ENCODE results near the gene DLX5.

DLX5 gene

DNA sequence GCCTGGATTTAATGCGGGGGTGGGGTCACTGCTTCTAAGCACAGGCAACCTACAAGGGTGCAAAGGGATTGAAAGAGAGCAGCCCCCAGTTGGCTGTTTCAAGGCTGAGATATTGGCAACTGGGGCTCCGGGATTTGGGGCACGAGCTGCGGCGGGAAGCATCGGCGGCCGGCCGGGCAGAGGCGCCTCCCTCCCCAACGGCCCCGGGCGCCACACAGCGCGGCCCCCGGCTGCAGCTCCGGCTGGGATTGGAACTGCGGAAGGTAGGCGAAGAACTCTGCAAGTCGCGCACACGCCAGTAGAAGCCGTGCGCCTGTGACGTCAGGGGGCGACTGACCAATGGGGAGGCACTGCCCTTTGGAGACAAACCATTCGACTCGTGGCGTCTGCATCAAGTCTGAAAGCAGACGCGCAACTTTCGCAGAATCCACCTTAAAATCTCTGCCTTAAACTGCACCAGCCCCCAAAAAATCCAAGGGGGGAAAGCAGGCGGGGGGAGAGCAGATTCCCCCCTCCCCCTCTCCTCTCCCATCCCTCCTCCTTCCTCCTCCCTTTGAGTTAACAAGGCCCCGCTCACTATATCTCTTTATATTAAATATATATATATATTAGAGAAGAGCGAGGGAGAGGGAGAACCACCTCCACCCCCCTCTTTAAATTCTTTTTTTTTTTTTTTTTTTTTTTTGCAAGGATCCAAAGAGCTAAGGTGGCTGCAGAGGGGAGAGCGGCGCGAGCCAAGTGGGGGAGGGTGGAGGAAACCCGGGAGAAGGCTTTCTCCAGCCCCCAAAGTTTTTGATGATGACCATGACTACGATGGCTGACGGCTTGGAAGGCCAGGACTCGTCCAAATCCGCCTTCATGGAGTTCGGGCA, 19.2 kb downstream of the DLX5 start, which contains the start of gene DLX6:
Gene DLX6 (plus strand): TSS at position 371 of the 872 bp plus-strand sequence. CDS start 425 bp downstream, at position 796.
- peak; percentile 47 for DNase-seq

DNA sequence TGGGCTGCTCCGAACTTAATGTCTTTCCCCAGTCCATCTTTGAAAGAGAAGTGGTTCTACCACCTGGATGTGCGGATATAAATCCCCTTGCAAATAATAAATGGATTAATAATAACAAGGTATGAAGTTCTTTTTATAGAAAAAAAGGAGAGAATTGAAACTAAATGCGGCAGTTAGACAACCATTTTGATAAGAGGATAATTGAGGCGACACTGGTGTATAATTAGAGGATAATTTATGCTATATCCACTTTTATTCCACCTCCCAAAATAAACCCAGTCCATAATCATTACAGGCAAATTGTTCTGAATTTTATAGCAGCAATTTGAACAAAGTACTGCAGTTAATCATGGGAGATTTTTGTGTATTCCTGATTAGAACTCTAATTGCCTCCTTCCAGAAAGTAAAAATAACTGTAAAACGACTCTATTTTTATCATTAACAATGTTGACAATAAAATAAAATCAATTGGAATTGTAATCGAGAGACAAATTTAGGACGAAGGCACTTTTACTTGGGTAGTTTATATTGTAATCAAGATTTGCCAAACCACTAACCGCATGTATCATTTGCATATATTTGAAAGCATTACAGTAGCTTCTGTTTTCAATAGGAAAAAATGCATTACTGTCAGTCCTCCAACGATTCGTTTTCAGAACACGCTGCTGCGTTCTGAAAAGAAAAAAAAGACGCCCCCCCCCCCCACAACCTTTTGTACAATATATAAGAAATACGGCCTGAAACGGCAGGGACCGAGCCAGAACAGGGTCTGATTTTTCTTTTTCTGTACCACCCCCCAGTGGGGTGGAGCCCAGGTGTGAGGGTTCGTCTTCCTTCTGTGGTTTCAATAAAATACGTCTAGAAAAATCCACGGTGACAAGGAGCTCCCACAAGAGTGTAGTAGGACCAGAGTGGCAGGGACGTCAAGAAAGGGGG, 20.1 kb downstream of the DLX5 start:
- DNase-seq, result no peak

DNA sequence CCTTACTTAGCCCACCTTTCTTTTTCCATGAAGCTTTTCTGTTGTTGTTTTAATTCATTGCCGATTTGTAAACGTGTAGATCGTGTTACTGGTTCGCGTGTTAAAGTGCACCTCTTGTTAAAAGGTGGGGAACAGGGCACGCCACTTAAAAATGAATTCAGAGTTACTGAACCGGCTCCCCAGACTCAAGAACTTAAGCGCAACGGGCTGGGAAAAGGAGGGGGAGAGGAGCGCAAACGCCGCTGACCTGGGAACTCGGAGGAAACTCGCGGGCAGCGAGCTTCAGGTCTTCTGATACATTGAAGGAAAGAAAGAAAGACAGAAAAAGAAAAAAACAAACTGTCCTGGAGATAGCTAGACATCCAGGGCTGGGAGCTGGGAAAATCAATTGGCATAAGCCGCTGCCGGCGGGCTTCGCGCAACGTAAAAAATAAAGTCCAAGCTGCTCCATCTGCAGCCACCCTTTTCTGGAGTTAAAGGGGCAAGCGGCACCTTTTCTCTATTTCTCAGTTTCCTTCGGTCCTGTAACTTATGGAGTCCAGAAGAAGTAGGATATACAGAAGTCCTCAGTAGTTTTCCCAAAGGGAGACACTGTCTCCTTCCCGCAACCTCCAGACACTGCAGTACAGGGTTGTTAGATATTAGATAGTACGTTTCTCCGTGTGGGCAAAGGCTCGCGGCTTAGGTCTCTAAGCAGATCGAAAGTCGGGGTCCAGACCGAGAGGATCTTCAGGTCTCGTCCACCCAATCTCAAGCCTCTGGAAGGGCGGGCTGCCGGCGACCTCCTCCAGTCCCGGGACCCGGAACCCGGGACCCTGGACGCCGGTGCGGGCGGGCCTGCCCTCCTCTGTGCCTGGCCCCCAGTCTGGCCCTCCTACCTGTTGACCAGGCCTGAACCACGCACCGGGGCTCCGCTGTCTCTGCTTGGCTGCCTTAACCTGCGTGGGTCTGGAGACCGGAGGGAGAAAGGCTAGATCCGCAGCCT, 21.1 kb downstream of the DLX5 start:
- DNase-seq, result no peak

DNA sequence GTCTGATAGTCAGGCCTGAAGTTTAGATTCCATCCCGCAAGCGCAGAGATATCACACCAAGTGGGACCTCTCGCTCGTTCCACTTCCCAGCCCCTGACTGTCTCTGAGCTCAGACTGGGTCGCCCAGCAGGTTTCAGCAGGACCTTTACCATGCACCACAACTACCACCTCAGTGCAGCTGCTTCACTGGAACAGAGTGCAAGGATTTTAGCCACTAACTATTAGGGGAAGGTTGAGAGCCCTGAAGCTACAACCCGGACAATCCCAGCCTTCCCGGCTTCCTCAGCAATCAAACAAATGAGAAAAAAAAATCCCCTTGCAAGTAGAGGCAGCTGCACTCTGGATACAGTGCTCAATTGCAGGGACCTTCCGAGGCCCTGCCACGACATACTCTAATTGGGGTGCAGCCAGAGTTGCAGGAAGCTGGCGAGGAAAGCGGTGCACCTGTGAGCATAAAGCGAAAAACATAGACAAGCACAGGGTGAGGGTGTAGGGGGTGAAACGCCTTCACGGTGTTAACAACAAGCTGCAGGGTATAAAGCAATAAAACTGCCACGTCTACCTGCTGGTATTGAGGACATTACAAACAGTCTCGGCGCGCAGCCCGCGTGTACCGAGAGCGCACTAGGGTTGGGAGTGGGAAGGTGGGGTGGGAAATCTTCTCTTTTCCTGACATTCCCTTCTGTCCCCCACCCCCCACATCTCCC, 21.9 kb downstream of the DLX5 start:
- DNase-seq, result no peak

DNA sequence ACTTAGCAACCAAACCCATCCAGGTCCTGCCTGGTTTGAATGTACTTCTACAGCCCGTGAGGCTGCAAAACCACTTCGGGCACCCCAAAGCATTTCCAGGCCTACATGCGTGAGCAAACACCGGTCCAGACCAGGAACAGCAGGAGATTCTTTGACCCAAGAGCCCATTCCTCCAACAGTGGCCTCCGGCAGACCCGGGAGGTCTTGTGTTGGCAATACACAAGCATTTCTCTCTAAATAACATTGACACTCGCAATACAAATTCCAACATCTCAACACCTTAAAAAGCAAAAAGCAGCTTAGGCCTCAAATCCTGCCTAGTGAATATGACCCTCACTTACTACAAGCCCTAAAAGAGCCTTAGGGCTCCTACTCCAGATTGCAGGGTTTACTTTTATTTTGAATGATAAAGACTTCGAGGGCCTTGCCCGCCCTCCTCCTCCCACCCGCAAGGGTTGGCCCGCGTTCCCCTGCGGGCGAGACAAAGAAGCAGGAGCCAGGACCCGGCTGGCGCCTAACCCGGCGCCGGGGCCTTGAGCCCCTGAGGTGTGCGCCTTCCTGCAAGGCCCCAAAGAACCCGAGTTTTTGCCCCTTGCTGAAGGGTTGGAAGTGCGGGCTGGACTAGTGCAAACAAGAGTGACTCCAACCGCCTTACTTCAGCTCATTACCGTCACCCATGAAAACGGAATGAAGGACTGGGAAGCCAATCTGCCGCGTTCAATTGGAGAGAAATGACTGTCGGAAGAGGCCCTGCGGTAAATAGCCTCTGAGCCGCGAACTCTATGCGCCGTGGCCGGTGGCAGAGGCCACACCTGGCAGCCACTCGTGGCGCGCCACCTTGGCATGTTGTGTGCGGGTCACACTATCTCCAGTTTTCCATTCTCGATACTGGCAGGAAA, 22.7 kb downstream of the DLX5 start:
- no peak for DNase-seq

DNA sequence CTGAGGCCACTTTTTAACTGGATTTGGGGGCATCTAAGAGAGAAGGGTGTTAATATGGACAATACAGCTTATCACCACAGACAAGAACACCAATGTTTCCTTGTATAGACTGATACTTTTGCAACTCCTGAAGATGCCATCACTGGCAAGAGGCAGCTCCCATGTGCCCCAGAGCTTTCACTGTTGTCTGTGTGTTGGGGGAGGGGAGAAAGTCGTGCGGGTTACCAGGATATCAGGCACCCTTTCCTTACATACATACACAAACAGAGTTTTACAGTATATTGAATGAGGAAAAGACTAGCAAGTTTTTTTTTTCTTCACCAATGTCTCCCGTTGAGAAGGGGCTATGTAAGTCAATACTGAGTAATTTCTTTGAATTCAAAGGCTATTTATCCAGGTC, 23.4 kb downstream of the DLX5 start:
- no peak for DNase-seq

DNA sequence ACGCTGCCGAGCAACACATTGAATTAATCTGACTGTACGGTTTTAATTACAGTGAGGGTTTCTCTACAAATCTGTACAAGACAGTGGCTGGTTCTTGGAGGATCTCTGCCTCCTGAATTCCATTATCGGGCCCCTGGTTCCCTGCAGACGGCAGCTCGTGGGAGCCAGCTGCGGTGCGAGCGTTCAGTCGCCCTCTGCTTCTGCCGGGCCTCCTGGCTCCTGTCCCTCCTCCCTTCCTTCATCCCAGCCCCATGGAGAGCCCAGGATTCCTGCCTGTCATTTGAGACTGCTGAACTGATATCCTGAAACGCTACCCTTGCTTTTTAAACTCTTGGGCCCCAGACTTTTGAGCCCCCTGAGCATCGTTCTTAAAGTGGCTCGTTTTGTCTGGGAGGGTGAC, 25.9 kb downstream of the DLX5 start:
- DNase-seq, result no peak

DNA sequence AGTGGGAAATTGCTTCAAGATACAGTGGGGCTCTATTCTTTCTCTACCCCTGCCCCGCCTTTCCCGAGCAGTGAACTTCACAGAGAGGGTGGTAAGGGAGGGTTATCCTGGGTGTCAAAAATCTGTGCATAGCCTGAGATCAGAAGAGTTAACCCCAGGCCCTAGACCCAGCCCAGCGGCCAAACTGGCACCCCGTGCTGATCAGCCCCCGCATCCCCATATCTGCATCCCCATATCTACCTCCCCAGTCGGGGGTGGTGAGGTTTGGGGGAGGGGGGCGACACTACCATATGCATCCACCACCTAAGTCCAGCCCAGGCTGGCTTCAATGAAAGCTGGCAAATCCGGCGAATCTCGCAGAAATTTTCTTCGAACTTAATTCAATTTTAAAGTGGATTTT, 26.3 kb downstream of the DLX5 start:
- no peak for DNase-seq

DNA sequence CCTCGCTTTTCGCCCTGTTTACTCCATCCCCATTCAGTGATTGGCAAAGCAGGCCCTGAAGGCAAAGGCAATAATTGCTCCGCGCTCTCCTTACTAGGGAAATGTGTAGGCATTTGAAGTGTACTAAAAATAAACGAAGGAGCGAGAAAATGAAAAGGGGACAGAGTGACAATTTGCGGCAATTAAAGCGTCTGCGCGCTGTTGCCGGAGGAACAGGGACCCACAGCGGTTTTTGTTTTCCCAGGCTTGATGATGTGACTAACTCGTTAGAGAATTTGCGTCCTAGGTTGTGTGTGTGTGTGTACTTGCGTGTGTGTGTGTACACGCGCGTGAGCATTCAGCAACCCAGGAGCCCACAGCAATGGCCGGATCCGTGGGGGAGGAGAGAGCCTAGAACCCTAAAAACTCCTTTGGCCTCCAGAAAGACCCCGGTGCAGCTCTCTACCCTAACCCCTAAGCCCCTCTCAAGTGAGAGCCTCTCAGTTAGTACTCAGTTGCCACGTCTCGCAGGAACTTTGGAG, 27.1 kb downstream of the DLX5 start:
- no peak for DNase-seq

DNA sequence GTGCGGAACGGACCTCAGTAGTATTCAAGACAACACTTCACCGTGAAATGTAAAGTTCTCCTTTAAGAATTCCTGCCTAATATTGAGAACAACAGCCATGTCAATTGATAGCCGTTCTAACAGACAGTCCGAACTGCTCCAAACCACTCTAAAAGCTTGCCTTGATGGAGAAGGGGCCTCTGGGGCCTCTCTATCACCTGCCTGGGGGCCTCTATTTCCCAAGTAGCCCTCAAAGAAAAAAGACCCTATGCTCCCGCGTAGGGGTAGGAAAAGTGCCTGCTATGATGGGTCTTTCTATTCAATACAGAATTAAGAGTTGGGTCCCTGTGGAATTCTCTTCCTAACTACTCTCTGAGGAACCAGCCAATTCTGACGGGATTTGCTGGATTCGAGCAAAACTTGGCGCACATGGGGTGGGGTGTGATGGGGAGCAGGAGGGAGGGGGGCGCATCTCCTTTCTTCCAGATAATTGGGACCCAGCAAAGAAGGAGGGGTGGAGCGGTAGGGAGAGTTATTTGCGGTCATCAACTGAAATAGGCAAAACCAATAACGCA, 27.6 kb downstream of the DLX5 start:
- no peak for DNase-seq

DNA sequence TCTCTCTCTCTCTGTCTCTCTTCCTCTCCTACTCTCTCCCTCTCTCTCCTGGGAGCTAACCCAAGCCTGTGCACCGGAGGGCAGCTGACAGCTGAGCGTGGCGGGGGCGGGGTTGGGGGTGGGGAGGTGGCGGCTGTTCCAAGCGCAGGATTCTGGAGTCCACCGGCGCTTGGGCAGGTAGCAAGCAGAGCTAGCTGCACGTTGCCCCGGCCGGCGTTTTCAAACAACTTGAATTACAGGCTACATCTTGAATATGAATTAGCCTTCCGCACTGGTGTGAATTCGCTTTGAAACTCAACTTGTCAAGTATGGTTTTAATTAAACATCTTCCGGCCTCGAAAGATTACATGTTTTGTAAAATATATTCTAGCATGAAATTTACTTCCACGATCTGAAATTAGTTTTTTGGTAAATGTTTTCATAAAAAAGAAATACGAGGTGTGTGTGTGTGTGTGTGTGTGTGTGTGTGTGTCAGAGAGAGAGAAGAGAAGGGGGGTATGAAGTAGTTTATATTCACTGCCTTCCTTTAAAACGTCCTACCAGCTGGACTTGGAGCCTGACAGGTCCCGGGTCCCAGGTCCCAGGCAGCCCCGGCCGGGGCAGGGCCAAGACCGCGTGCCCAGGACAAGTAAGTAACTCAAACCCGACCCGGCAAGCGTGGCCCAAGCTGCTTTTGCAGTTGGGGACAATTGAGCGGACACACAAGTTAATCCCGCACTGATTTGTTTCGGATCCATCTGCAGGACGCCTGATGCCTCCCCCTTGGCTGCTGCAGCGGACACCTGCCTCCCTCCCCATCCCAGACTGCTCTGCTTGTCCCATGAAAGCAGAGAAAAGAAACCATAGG, 28.3 kb downstream of the DLX5 start:
- no peak for DNase-seq

DNA sequence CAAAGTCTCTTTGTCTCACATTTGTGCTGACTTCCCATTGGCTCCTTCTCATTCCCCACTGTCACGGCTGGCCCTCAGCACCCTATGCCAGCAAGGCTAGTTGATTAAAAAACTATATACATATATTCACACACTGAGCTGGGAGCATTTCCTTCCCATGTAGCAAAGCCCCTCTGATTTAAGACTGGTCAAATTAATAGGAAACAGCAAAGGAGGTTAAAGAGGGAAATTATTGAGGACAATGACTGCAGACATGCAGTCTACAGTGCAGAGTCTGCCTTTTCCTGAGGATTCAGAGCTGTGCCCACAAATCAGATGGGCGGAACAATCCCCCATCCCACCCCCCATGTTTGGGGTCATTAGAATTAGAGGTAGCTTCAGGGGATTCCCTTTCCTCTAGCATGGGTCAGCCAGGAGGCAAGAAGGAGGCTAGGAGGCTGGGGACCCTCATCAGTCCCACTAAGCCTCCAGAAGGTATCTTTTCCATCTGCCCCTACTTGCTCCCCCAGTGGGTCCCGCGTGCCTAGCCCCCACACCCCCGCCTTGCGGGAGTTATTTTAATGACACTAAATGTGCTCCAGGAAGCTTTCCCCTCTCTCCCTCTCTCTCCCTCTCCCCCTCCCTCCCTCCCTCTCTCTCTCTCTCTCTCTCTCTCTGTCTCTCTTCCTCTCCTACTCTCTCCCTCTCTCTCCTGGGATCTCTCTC, 29.1 kb downstream of the DLX5 start:
- DNase-seq, result no peak

DNA sequence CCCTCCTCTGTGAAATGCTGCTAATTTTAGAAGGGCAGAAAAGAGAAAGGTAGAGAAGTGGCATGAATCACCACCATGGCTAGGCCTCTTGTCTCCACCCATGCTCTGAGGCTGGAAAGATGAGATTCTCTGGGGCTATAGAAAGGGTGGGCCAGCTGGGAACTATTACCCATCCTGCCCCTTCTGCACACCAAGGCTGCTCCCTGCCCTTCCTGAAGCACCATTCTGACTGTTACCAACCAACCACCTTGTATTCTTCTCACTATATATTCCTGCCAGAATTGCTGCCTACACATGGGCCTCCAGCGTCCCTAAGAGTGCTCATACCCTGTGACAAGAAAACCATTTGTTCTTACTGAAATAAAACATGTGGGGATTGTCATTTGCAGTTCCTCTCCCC, 30.7 kb downstream of the DLX5 start:
- DNase-seq, result no peak

DNA sequence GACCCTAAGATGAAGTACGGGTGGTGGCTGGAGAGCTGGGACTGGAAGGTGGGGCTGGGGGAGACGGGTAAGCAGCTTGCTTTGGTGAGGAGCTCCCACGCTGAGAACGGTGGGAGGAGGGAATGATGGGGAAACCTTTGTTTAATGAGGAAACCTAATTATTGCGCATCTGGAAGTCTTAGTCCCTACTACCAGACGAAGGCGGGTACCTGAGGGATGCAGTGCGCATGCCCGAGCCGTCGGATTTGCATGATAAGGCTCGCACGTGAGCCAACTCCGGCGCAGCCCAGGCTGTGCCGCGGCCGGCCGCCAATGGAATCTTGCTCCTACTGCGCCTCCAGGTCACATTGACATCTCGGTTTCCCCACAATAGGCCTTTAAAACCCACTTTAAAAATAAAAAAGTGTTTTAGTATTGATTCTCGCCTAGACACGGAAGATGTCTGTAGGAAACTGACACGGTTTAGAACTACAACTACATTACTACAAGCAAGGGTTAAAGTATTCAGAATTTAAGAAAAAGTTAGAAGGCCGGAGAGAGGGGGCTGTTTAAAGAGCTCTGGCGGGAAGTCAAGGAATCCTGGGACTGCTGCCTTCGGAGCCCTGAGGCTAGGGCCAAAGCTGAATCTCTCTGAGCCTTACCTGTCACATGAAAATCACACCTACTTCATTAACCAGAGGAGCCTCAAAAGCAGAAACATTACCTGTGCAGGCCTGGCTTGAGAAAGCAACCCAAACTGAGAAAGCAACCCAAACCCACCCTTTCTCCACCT, 31.4 kb downstream of the DLX5 start:
- no peak for DNase-seq

DNA sequence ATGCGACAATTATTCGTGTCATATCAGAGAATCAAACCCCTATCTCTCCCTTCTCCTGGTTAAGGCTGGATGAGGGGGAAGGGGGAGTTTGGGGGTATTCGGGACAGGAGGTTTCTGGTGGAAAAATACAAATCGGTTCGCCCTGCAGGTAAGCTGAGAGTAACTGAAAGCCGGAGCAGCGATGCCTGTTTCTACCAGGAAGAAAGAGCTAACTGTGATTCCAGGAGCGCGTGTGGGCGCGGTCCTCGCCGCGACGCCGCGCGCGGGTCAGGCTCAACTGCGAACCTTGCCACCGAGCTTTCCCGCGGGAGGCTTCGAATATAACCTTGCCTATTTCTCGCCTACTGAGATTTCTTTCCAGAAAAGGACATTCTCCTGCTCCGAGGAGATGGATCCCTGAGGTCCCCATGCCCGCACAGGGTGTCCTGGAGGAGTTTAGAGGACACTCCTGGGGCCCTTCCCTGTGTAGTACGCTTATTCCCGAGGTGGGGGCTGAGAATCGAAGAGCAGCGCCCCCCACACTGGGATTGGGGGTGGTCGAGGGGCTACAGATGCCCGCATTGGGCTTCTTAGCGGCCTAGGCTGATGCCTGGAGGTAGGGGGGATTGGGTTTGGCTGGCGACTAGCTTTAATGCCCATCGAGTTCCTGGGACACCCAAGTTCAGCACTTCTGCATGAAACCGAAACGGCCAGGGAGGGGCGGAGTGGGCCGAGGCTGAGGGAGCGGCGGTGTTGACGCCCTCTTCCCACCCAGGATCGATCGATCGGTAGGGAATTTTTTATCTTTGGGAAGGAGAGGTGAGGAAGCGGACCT, 32.2 kb downstream of the DLX5 start:
- no peak for DNase-seq

DNA sequence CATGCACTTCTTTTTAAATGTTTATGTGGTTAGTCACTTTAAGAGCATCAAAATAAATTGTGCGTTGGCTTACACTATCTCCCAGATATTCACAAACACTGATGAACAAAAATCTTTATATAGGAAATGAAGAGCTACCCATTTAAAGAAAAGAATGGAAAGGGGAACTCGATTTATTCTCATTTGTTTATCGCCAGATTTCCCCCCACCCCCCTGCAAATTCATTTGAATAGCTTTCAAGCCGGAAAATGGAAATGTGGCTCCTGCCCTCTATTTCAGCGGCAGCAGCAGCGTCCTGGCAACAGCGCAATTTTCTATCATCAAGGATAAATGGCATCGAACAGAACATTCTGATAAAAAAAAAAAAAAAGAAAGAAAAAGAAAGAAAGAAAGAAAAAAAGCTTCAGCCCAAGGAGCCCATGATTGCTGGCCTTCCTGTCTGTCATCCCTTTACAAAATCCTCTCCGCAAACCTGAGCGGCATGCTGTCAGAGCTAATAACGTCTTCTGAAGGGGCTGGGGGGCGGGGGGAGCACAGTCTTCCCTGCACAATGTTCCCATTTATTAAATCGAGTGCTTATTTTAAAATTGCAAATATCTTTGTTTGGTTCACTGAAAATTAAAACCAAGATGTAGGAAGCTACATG, 33.0 kb downstream of the DLX5 start:
- no peak for DNase-seq

All from GOT3 (cell line).